K562 (cell line): ENCODE results near the gene CLCN2. TPM values are rescaled to one million over a fixed set of nuclear protein-coding genes. Genes with fewer than 3 reads are reported as not detected.
A peak's percentile ranks its signal among the peaks of the same experiment; 100 is the strongest.

Experiments
- CUX1 ChIP-seq: fragments of 200-800 bp; sonication (Bioruptor generic); IDR thresholded peaks from 2 replicates; pipeline ENCODE4 v1.6.1; 2016; ENCODE audit warnings: missing genetic modification characterization, missing compliant biosample characterization
- FIP1L1 ChIP-seq: fragments of 200-400 bp; formaldehyde crosslinking; IDR thresholded peaks from 2 replicates; pipeline ENCODE4 v1.6.1; 2018; ENCODE audit warnings: mild to moderate bottlenecking, low read depth, low read length; ENCODE audit not compliant: poor library complexity, severe bottlenecking
- IRF2 ChIP-seq: sonication (generic); formaldehyde crosslinking; IDR thresholded peaks from 2 replicates; pipeline ENCODE4 v1.8.1; 2022; ENCODE audit warnings: mild to moderate bottlenecking, missing genetic modification reagents
- KHSRP ChIP-seq: fragments of 450-650 bp; IDR thresholded peaks from 2 replicates; pipeline ENCODE4 v1.6.1; 2017
- NCOA4 ChIP-seq: fragments of 450-650 bp; IDR thresholded peaks from 2 replicates; pipeline ENCODE4 v1.6.1; 2018; ENCODE audit warnings: mild to moderate bottlenecking; ENCODE audit not compliant: partially characterized antibody
- SIN3A ChIP-seq, 2 experiments: fragments of 150-350 bp in 1 of 2; IDR thresholded peaks; 2 replicates each; pipeline ENCODE4 v1.6.1; 2011 to 2016; ENCODE audit warnings: borderline replicate concordance in 2 of 2, low read depth in 2 of 2, low read length in 2 of 2, mild to moderate bottlenecking in 2 of 2, moderate library complexity in 2 of 2; ENCODE audit not compliant: control insufficient read depth in 1 of 2
- SMAD4 ChIP-seq: fragments of 250-450 bp; sonication (Bioruptor Pico); conservative IDR thresholded peaks from 2 replicates; pipeline ENCODE4 v1.8.0; 2021; ENCODE audit warnings: inconsistent platforms, mild to moderate bottlenecking, moderate library complexity
- SMC3 ChIP-seq: conservative IDR thresholded peaks from 2 replicates; pipeline ENCODE4 v1.6.1; 2011; ENCODE audit warnings: low read depth, low read length, improper control_type of control experiment; ENCODE audit not compliant: insufficient read depth
- SP2 ChIP-seq: IDR thresholded peaks from 2 replicates; pipeline ENCODE4 v1.6.1; 2011; ENCODE audit warnings: mild to moderate bottlenecking, low read depth, low read length, moderate library complexity; ENCODE audit not compliant: poor library complexity, severe bottlenecking; ENCODE audit errors: extremely low read depth
- TAL1 ChIP-seq: fragments of 450-650 bp; IDR thresholded peaks from 2 replicates; pipeline ENCODE4 v1.6.1; 2016; ENCODE audit warnings: mild to moderate bottlenecking
- ZNF12 ChIP-seq: sonication (generic); formaldehyde crosslinking; IDR thresholded peaks from 2 replicates; pipeline ENCODE4 v1.4.0; 2020; ENCODE audit warnings: mild to moderate bottlenecking, missing genetic modification reagents
- ZNF3 ChIP-seq: fragments of 250-450 bp; sonication (Bioruptor Pico); IDR thresholded peaks from 2 replicates; pipeline ENCODE4 v1.5.0; 2021; ENCODE audit warnings: mild to moderate bottlenecking, moderate library complexity
- polyA plus RNA-seq, 8 experiments: library from polyadenylated mRNA; depleted of rRNA in 4 of 8; stranded (reverse) in 5 of 8; unstranded in 3 of 8; fragments of >200 nt; fragmentation: Nextera tagmentation in 2 of 8; fragmentation: Illumina TruSeq in 1 of 8; extraction: Ambion mirVana in 2 of 8; extraction: Trizol in 1 of 8; gene quantifications; 2 replicates each; pipeline versions ENCODE4 v1.2.1 to v1.2.3, GENCODE V29; 2011 to 2014; ENCODE audit warnings: inconsistent platforms in 1 of 8, missing spikeins in 1 of 8
- total RNA-seq, 7 experiments: library from RNA; depleted of rRNA in 6 of 7; stranded (reverse); fragments of >200 nt in 6 of 7; fragmentation: Illumina TruSeq in 2 of 7; extraction: Trizol in 2 of 7; gene quantifications; 2 replicates each; pipeline versions ENCODE4 v1.2.1 to v1.2.3, GENCODE V29; 2011 to 2021; ENCODE audit warnings: low replicate concordance in 1 of 7
- TF ChIP-seq, protein P1 (sequence below): sonication (generic); formaldehyde crosslinking; IDR thresholded peaks from 2 replicates; pipeline ENCODE4 v1.8.0; 2023; ENCODE audit warnings: mild to moderate bottlenecking, missing genetic modification reagents
- TF ChIP-seq, protein P2 (sequence below): sonication (generic); formaldehyde crosslinking; IDR thresholded peaks from 2 replicates; pipeline ENCODE4 v1.8.1; 2023; ENCODE audit warnings: missing genetic modification reagents, mild to moderate bottlenecking, borderline replicate concordance

CLCN2 gene
- total and polyA plus RNA-seq, 9 of the 15 experiments (the other 6 are each of a cell fraction or from before 2014, with no cell fraction given) = 0.10 to 14.0 (median 6.9) TPM

DNA sequence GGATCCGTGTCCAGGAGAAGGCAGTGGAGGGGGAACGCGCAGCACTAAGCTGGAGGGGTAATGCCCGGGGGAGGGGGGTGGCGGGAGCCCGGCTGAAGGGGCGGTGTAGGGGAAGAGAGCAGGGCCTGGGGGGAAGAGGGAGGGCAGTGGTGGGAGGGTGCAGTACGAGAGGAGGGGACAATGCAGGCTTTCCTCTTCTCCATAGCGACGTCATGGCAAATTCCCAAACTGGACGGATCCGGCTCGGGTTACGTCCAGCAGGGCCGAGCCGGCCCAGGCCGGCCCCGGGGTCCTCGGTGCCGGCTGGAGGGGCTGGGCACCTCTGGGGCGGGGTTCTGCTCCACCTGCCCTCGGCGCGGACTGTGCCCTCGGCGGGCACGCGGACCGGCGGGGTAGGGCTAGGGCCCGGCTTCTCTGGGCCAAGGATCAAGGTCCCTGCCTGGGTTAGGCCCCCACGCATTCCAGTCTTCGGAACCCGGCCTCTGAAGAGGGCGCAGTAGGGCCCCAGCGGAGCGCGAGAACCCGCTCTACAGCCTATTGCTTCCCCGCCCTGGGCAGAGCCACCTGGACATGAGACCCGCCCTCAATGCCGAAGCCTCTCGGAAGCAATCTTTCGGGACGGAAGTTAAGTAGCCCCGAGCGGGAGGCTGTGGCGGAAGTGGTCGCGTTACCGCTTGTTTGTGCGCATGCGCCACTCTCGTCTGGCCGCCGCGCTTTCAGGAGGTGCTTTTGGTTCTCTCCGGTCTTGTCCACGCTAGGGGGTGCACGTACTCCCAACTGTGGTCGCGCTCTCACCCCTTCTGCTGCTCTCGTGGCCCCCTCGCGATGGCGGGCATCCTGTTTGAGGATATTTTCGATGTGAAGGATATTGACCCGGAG lies 1.5 kb upstream of the CLCN2 start (continued):
- no peak for TF ChIP-seq CUX1 (CRISPR knock-in tag)
- TF ChIP-seq, protein P1, sequence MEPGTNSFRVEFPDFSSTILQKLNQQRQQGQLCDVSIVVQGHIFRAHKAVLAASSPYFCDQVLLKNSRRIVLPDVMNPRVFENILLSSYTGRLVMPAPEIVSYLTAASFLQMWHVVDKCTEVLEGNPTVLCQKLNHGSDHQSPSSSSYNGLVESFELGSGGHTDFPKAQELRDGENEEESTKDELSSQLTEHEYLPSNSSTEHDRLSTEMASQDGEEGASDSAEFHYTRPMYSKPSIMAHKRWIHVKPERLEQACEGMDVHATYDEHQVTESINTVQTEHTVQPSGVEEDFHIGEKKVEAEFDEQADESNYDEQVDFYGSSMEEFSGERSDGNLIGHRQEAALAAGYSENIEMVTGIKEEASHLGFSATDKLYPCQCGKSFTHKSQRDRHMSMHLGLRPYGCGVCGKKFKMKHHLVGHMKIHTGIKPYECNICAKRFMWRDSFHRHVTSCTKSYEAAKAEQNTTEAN = no peak
- peak; percentile 61 to 85; a peak in 3 of 4 replicates for TF ChIP-seq SIN3A (IDR thresholded peaks at IDR 0.05; ENCODE audit: borderline replicate concordance in 2 of 2, control insufficient read depth in 1 of 2, low read depth in 2 of 2, low read length in 2 of 2)
- TF ChIP-seq, protein P2, sequence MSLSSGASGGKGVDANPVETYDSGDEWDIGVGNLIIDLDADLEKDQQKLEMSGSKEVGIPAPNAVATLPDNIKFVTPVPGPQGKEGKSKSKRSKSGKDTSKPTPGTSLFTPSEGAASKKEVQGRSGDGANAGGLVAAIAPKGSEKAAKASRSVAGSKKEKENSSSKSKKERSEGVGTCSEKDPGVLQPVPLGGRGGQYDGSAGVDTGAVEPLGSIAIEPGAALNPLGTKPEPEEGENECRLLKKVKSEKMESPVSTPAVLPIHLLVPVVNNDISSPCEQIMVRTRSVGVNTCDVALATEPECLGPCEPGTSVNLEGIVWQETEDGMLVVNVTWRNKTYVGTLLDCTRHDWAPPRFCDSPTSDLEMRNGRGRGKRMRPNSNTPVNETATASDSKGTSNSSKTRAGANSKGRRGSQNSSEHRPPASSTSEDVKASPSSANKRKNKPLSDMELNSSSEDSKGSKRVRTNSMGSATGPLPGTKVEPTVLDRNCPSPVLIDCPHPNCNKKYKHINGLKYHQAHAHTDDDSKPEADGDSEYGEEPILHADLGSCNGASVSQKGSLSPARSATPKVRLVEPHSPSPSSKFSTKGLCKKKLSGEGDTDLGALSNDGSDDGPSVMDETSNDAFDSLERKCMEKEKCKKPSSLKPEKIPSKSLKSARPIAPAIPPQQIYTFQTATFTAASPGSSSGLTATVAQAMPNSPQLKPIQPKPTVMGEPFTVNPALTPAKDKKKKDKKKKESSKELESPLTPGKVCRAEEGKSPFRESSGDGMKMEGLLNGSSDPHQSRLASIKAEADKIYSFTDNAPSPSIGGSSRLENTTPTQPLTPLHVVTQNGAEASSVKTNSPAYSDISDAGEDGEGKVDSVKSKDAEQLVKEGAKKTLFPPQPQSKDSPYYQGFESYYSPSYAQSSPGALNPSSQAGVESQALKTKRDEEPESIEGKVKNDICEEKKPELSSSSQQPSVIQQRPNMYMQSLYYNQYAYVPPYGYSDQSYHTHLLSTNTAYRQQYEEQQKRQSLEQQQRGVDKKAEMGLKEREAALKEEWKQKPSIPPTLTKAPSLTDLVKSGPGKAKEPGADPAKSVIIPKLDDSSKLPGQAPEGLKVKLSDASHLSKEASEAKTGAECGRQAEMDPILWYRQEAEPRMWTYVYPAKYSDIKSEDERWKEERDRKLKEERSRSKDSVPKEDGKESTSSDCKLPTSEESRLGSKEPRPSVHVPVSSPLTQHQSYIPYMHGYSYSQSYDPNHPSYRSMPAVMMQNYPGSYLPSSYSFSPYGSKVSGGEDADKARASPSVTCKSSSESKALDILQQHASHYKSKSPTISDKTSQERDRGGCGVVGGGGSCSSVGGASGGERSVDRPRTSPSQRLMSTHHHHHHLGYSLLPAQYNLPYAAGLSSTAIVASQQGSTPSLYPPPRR (CRISPR knock-in tag) = no peak
- TF ChIP-seq SP2 = no peak
- no peak for TF ChIP-seq ZNF3
- no peak; the same call in 1 of the 2 replicates for TF ChIP-seq ZNF12 (CRISPR knock-in tag)
- TF ChIP-seq FIP1L1 = peak; percentile 56
- no peak for TF ChIP-seq TAL1
- no peak for TF ChIP-seq NCOA4
- no peak for TF ChIP-seq KHSRP
- peak; percentile 43 for TF ChIP-seq SMAD4 (CRISPR knock-in tag)
- TF ChIP-seq IRF2 (CRISPR knock-in tag) = no peak
- peak; percentile 22; the same call in 1 of the 2 replicates for TF ChIP-seq SMC3
